H9 (cell line): ENCODE data around the gene RCHY1. TPM values are rescaled to one million over a fixed set of nuclear protein-coding genes. Genes with fewer than 3 reads are reported as not detected.
"Not testable (repeated sequence)": the region's sequence is repeated elsewhere in the genome, so short reads cannot be mapped to it uniquely, and the experiment has no call there.

Experiments
- DNase-seq: peaks from one replicate; pipeline ENCODE4 v3.0.0-alpha.2; 2017
- H2AFZ ChIP-seq: one replicate; pipeline ENCODE4 v1.6.1; 2013; ENCODE audit warnings: mild to moderate bottlenecking, low read length, control low read depth, moderate library complexity
- H2AK5ac ChIP-seq: 2 replicates; pipeline ENCODE4 v1.6.1; 2013; ENCODE audit warnings: low read length, control low read depth, mixed read lengths; ENCODE audit not compliant: insufficient read length
- H2BK120ac ChIP-seq: one replicate; pipeline ENCODE4 v1.6.1; 2013; ENCODE audit warnings: low read depth, mild to moderate bottlenecking, low read length, control low read depth, inconsistent platforms; ENCODE audit not compliant: poor library complexity, severe bottlenecking
- H2BK12ac ChIP-seq: 2 replicates; pipeline ENCODE4 v1.6.1; 2013; ENCODE audit warnings: low read length, control low read depth, mixed read lengths, low read depth; ENCODE audit not compliant: insufficient read length
- H2BK15ac ChIP-seq: 2 replicates; pipeline ENCODE4 v1.6.1; 2013; ENCODE audit warnings: low read depth, low read length, control low read depth
- H2BK20ac ChIP-seq: one replicate; pipeline ENCODE4 v1.6.1; 2013; ENCODE audit warnings: low read depth, mild to moderate bottlenecking, low read length, control low read depth, inconsistent platforms; ENCODE audit not compliant: poor library complexity, severe bottlenecking
- H2BK5ac ChIP-seq: 2 replicates; pipeline ENCODE4 v1.6.1; 2013; ENCODE audit warnings: low read length, control low read depth, mixed read lengths; ENCODE audit not compliant: insufficient read length
- H3K14ac ChIP-seq: 2 replicates; pipeline ENCODE4 v1.6.1; 2013; ENCODE audit warnings: low read length, control low read depth; ENCODE audit not compliant: insufficient read depth
- H3K18ac ChIP-seq: 2 replicates; pipeline ENCODE4 v1.6.1; 2013; ENCODE audit warnings: low read depth, mild to moderate bottlenecking, mixed read lengths, low read length, control low read depth; ENCODE audit not compliant: insufficient read length
- H3K23ac ChIP-seq: 2 replicates; pipeline ENCODE4 v1.6.1; 2013; ENCODE audit warnings: low read length, control low read depth, mixed read lengths, low read depth; ENCODE audit not compliant: insufficient read length
- H3K23me2 ChIP-seq: 2 replicates; pipeline ENCODE4 v1.6.1; 2013; ENCODE audit warnings: low read depth, mild to moderate bottlenecking, mixed read lengths, low read length, control low read depth; ENCODE audit not compliant: insufficient read length, poor library complexity, severe bottlenecking
- H3K27ac ChIP-seq: 2 replicates; pipeline ENCODE4 v1.5.1; 2013; ENCODE audit warnings: low read length, control low read depth, mixed read lengths, low read depth; ENCODE audit not compliant: insufficient read length
- H3K27me3 ChIP-seq: 2 replicates; pipeline ENCODE4 v1.6.1; 2013; ENCODE audit warnings: low read length, control low read depth, inconsistent platforms; ENCODE audit not compliant: insufficient read depth
- H3K4ac ChIP-seq: 2 replicates; pipeline ENCODE4 v1.6.1; 2013; ENCODE audit warnings: low read depth, mild to moderate bottlenecking, control low read depth, inconsistent platforms, low read length, moderate library complexity
- H3K4me1 ChIP-seq: 2 replicates; pipeline ENCODE4 v1.6.1; 2013; ENCODE audit warnings: low read length, control low read depth, inconsistent platforms; ENCODE audit not compliant: insufficient read depth
- H3K4me2 ChIP-seq: 2 replicates; pipeline ENCODE4 v1.6.1; 2013; ENCODE audit warnings: low read length, control low read depth, mixed read lengths; ENCODE audit not compliant: insufficient read length, insufficient read depth
- H3K56ac ChIP-seq: 2 replicates; pipeline ENCODE4 v1.6.1; 2013; ENCODE audit warnings: low read depth, mild to moderate bottlenecking, mixed read lengths, low read length, control low read depth; ENCODE audit not compliant: insufficient read length
- H3K79me1 ChIP-seq: 2 replicates; pipeline ENCODE4 v1.6.1; 2013; ENCODE audit warnings: low read depth, mild to moderate bottlenecking, moderate library complexity, low read length, control low read depth, inconsistent platforms; ENCODE audit not compliant: insufficient read depth, poor library complexity, severe bottlenecking
- H3K79me2 ChIP-seq: 2 replicates; pipeline ENCODE4 v1.6.1; 2013; ENCODE audit warnings: low read length, control low read depth, inconsistent platforms; ENCODE audit not compliant: insufficient read depth
- H3K9ac ChIP-seq: 2 replicates; pipeline ENCODE4 v1.6.1; 2013; ENCODE audit warnings: low read length, control low read depth, mixed read lengths; ENCODE audit not compliant: insufficient read length; ENCODE audit errors: extremely low read depth
- H3K9me3 ChIP-seq: one replicate; pipeline ENCODE4 v1.6.1; 2013; ENCODE audit warnings: low read depth, low read length, inconsistent platforms; ENCODE audit not compliant: control insufficient read depth
- H3T11ph ChIP-seq: one replicate; pipeline ENCODE4 v1.6.1; 2013; ENCODE audit warnings: mild to moderate bottlenecking, low read length, control low read depth, inconsistent platforms
- H4K20me1 ChIP-seq: one replicate; pipeline ENCODE4 v1.6.1; 2013; ENCODE audit not compliant: control insufficient read depth, insufficient read length, insufficient read depth
- H4K5ac ChIP-seq: 2 replicates; pipeline ENCODE4 v1.6.1; 2013; ENCODE audit warnings: low read depth, mild to moderate bottlenecking, mixed read lengths, low read length, control low read depth; ENCODE audit not compliant: insufficient read length
- H4K8ac ChIP-seq: replicated peaks from 2 replicates; pipeline ENCODE4 v1.6.1; 2013; ENCODE audit warnings: low read length, control low read depth, mixed read lengths, low read depth; ENCODE audit not compliant: insufficient read length
- H4K91ac ChIP-seq: 2 replicates; pipeline ENCODE4 v1.6.1; 2013; ENCODE audit warnings: low read depth, mild to moderate bottlenecking, moderate library complexity, mixed read lengths, low read length, control low read depth; ENCODE audit not compliant: insufficient read length
- H3K27ac Mint-ChIP-seq, 3 experiments: 2 replicates in 2 of 3; 3 replicates in 1 of 3; pipeline ENCODE4 v1.8.0; 2020 to 2021; ENCODE audit warnings: mixed read lengths in 3 of 3, mild to moderate bottlenecking in 1 of 3, moderate library complexity in 1 of 3
- H3K27me3 Mint-ChIP-seq: 2 replicates; pipeline ENCODE4 v1.8.0; 2021; ENCODE audit warnings: low read depth, mild to moderate bottlenecking, moderate library complexity, mixed read lengths
- H3K36me3 Mint-ChIP-seq, 3 experiments: 2 replicates in 2 of 3; 3 replicates in 1 of 3; pipeline ENCODE4 v1.8.0; 2020 to 2021; ENCODE audit warnings: low read depth in 3 of 3, mixed read lengths in 3 of 3; ENCODE audit not compliant: insufficient read depth in 1 of 3
- H3K4me1 Mint-ChIP-seq, 2 experiments: 2 replicates each; pipeline ENCODE4 v1.8.0; 2020; ENCODE audit warnings: mixed read lengths in 2 of 2
- H3K4me3 Mint-ChIP-seq, 2 experiments: 2 replicates in 1 of 2; 3 replicates in 1 of 2; pipeline ENCODE4 v1.8.0; 2020 to 2021; ENCODE audit warnings: mild to moderate bottlenecking in 2 of 2, mixed read lengths in 2 of 2, moderate library complexity in 1 of 2
- H3K9me3 Mint-ChIP-seq, 2 experiments: 2 replicates in 1 of 2; 3 replicates in 1 of 2; pipeline ENCODE4 v1.8.0; 2020; ENCODE audit warnings: mild to moderate bottlenecking in 2 of 2, mixed read lengths in 2 of 2, moderate library complexity in 1 of 2
- CTCF ChIP-seq: fragments of 200-600 bp; sonication (generic); conservative IDR thresholded peaks from 3 replicates; pipeline ENCODE4 v1.8.0; 2021; ENCODE audit warnings: antibody characterized with exemption, mild to moderate bottlenecking
- WGBS: extraction: QIAGEN DNeasy Blood & Tissue Kit; methylation state at CpG from one replicate; pipeline ENCODE4 v1.1.7; 2013; ENCODE audit warnings: missing lambda C conversion rate, low lambda C conversion rate, mixed read lengths; ENCODE audit not compliant: insufficient read length; ENCODE audit errors: extremely low coverage; 5-methylcytosine and 5-hydroxymethylcytosine counted together
- total RNA-seq: library from RNA; stranded (reverse); gene quantifications from 2 replicates; pipeline ENCODE4 v1.2.1, GENCODE V29; 2021

The RCHY1 gene
- total RNA-seq, 1 experiment from 2014 or later, result 47.9 TPM

- Histone ChIP-seq H3K79me2 (no peaks in the 10 kb centered on the region), H3K4ac (no peak overlapping the region), H3T11ph (no peak overlapping the region), H4K5ac (no peak overlapping the region), H3K14ac (no peak overlapping the region), H3K18ac (no peak overlapping the region), H3K27me3 (no peaks in the 10 kb centered on the region), H4K20me1 (no peaks in the 10 kb centered on the region), H4K8ac (no peak overlapping the region), H2BK120ac (no peak overlapping the region), H3K4me1 (no peaks in the 10 kb centered on the region; the same call in 1 of the 2 replicates), H3K9me3 (no peaks in the 10 kb centered on the region), H3K23me2 (no peaks in the 10 kb centered on the region), H4K91ac (no peak overlapping the region), H3K4me2 (no peak overlapping the region), H3K56ac (no peak overlapping the region), H2AFZ (no peak overlapping the region), H2BK5ac (no peak overlapping the region), H2AK5ac (no peak overlapping the region), H2BK15ac (no peak overlapping the region), H3K9ac (no peak overlapping the region), H3K79me1 (no peaks in the 10 kb centered on the region), H2BK12ac (no peak overlapping the region), H3K23ac (no peak overlapping the region), H3K27ac (no peak overlapping the region), H2BK20ac (no peak overlapping the region)
- H3K4me1 Mint-ChIP-seq, result peaks cover 0 to 5% of the 10 kb centered on the region in 2 experiments; a peak in 1 of 4 replicates
- no peak for TF ChIP-seq CTCF
- no peaks in the 10 kb centered on the region for H3K9me3 Mint-ChIP-seq
- no peak overlapping the region for H3K4me3 Mint-ChIP-seq
- DNase-seq, result no peak
- H3K36me3 Mint-ChIP-seq, result peaks cover 0 to 4% (median 0%) of the 10 kb centered on the region in 3 experiments; a peak in 1 of 7 replicates
- no peak overlapping the region for H3K27ac Mint-ChIP-seq
- no CpG with 5 or more reads among the region's 3 CpGs for WGBS
- no peaks in the 10 kb centered on the region for H3K27me3 Mint-ChIP-seq
These were observed 30.7 kb upstream of the RCHY1 start for GRCh38 chr4:75544870-75545269.

GRCh38 chr4:75544220-75544619 is 30.0 kb upstream of the RCHY1 start:
- H2BK15ac ChIP-seq, DNase-seq, H3K4me2 ChIP-seq, H2BK120ac ChIP-seq, H2AFZ ChIP-seq, H4K8ac ChIP-seq, H3K9me3 ChIP-seq, H2BK20ac ChIP-seq, H2BK12ac ChIP-seq, H3T11ph ChIP-seq, H2BK5ac ChIP-seq, H3K23me2 ChIP-seq, H3K9ac ChIP-seq, H3K4me1 ChIP-seq, H3K9me3 Mint-ChIP-seq, H3K4ac ChIP-seq, H3K56ac ChIP-seq, H3K4me1 Mint-ChIP-seq, H3K27me3 Mint-ChIP-seq, H3K14ac ChIP-seq, H3K79me1 ChIP-seq, H2AK5ac ChIP-seq, H4K91ac ChIP-seq, H3K27ac Mint-ChIP-seq, H4K5ac ChIP-seq, H3K4me3 Mint-ChIP-seq, H3K79me2 ChIP-seq, H3K23ac ChIP-seq, H3K27me3 ChIP-seq, H3K27ac ChIP-seq, H3K36me3 Mint-ChIP-seq, H4K20me1 ChIP-seq, H3K18ac ChIP-seq: not testable (repeated sequence)
- no CpG with 5 or more reads among the region's 8 CpGs for WGBS
